BJ (cell line): Measurements from ENCODE around the gene DNM1. TPM values are rescaled to one million over a fixed set of nuclear protein-coding genes. Genes with fewer than 3 reads are reported as not detected.

Experiments used
- CTCF ChIA-PET: fragments of 350-600 bp; formaldehyde crosslinking; extraction: SDS; loops from one replicate; lab custom pipeline; 2021; ENCODE audit warnings: antibody characterized with exemption, inconsistent platforms; lab: Yijun Ruan, JAX
- POLR2A ChIA-PET: fragments of 300-600 bp; sonication (Branson Sonifier 250); formaldehyde crosslinking; extraction: SDS; loops from one replicate; lab custom pipeline; 2021; ENCODE audit warnings: antibody characterized with exemption; lab: Charles Lee
- DNase-seq: peaks from one replicate; pipeline ENCODE4 v3.0.0-alpha.2; 2011; ENCODE audit warnings: low read depth
- H3K27me3 ChIP-seq: 2 replicates; pipeline ENCODE4 v1.6.0; 2011; ENCODE audit warnings: low read length; ENCODE audit not compliant: control insufficient read depth, insufficient read depth
- H3K36me3 ChIP-seq: 2 replicates; pipeline ENCODE4 v1.5.1; 2011; ENCODE audit warnings: low read length; ENCODE audit not compliant: control insufficient read depth, insufficient read depth
- H3K4me3 ChIP-seq: 2 replicates; pipeline ENCODE4 v1.5.1; 2011; ENCODE audit warnings: low read depth, mild to moderate bottlenecking, control low read depth, low read length
- CTCF ChIP-seq: IDR thresholded peaks from 2 replicates; pipeline ENCODE4 v1.5.1; 2011; ENCODE audit warnings: low read depth, mild to moderate bottlenecking, control low read depth, inconsistent platforms, low read length, moderate library complexity; ENCODE audit not compliant: insufficient read depth
- polyA plus RNA-seq: library from polyadenylated mRNA; depleted of rRNA; stranded (reverse); fragments of >200 nt; gene quantifications from 2 replicates; pipeline ENCODE4 v1.2.3, GENCODE V29; 2011

The DNM1 gene
- polyA plus RNA-seq, 1 experiment, result 8.4 TPM

DNA sequence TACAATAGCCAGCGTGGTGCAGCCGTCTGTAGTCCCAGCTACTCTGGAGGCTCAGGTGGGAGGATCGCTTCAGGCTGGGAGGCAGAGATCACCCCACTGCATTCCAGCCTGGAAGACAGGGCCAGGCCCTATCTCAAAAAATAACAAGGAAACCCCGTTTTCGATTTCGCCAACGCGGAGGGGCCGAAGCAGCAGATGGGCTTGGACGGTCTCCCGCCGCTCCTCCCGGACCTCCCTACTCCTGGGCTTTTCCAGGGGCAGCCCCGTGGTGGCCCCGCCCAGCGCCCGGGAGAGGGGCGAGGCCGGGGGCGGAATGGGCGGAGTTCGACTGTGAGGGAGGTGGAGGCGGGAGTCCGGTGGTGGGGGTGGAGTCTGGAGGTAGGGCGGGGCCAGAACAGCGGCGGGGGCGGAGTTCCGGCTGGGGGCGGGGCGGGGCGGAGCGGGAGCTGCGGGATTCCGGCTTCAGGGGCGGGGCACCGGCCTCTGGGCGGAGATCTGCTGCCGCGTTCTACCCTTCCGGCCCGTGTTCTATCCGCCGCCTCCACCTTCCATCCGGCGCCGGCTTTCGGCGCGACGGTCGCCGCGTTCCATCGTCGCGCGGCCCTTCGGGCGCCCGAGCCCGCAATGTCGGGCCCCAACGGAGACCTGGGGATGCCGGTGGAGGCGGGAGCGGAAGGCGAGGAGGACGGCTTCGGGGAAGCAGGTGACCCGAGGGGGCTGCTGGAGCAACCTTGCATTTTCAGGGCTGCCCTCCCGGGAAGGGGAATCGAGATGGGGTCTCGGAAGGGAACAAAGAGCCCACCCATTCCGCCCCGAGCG, 43.2 kb upstream of the DNM1 start, which contains the start of gene BBLN:
TSS of gene BBLN (plus strand) at position 482 of the 819 bp plus-strand sequence. CDS start at position 625, 143 bp downstream.
- peak within 1 kb of the TSS; percentile 73 for H3K4me3 ChIP-seq
- H3K36me3 ChIP-seq, result peaks cover 18% of the 10 kb centered on the region
- no peak for TF ChIP-seq CTCF
- DNase-seq, result peak; percentile 25
- no peaks in the 10 kb centered on the region for H3K27me3 ChIP-seq
- POLR2A ChIA-PET, result no interaction called here
- CTCF ChIA-PET, result interaction anchor here (0.6 to 0.9 kb wide), 3 partner anchors 22 to 42 kb away, joined by 3 read pairs; no protein-coding TSS in a partner anchor

DNA sequence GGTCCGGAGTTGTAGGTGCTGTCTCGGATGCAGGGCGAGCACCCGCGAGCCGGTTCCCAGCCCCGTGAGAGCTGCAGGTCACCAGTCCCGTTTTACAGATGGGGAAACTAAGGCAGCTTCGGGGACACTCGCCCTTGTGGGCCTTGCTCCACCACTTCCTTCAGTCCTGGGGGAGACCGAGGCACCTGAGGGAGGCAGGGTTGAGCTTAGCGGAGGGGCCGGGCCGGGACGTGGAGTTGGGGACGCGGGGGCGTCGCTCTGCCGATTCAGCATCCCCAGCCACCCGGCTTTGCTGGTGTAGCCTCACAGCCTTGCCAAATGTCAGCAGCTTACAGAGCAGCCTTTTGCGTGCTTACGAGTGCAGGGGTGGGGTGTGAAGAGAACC, 42.6 kb upstream of the DNM1 start:
- POLR2A ChIA-PET, result no interaction called here
- CTCF ChIA-PET, result interaction anchor here (0.9 kb wide), 1 partner anchor 43 kb away, joined by 3 read pairs; no protein-coding TSS in a partner anchor
- DNase-seq, result no peak
- H3K36me3 ChIP-seq, result peaks cover 18% of the 10 kb centered on the region
- H3K27me3 ChIP-seq, result no peaks in the 10 kb centered on the region
- TF ChIP-seq CTCF, result no peak
- H3K4me3 ChIP-seq, result peak overlapping the region; percentile 73

GRCh38 chr9:128161215-128161902, 41.8 kb upstream of the DNM1 start:
- H3K27me3 ChIP-seq, result no peaks in the 10 kb centered on the region
- no peak for DNase-seq
- ChIA-PET CTCF (interaction anchor here (0.6 to 0.9 kb wide), 2 partner anchors 18 to 43 kb away, joined by 3 read pairs; no protein-coding TSS in a partner anchor), POLR2A (no interaction called here)
- TF ChIP-seq CTCF, result no peak
- peaks cover 20% of the 10 kb centered on the region for H3K36me3 ChIP-seq
- H3K4me3 ChIP-seq, result no peak overlapping the region

- Histone ChIP-seq H3K4me3 (no peak overlapping the region), H3K27me3 (no peaks in the 10 kb centered on the region), H3K36me3 (peaks cover 20% of the 10 kb centered on the region)
- no peak for TF ChIP-seq CTCF
- ChIA-PET CTCF (no interaction called here), POLR2A (no interaction called here)
- DNase-seq, result no peak
Observed at GRCh38 chr9:128162215-128163026, 40.8 kb upstream of the DNM1 start.
